ENCODE results near the gene ZBTB20. TPM values are rescaled to one million over a fixed set of nuclear protein-coding genes. Genes with fewer than 3 reads are reported as not detected.

Gene ZBTB20
- polyA plus RNA-seq, 3 donors, result 1.3 to 3.2 (median 2.0) TPM

DNA sequence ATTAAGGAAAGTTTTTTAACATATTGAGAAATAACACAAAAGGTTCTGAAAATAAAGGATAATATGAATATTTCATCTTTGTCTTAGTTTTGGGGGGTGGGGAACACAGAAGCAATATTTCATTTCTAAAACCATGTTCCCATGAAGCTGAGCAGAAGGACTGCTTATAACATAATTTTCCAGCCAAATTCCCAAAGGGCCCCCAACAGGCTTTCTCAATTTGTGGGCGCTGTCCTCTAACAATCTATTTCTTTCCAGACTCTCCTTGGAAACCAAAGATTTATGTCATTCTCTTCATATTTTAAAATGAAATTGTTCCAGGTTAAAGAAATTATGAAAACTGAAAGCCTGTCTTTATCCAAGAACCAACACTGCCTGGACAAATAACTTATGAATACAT is 273.5 kb downstream of the ZBTB20 start:
- intact Hi-C loops (cut with micrococcal nuclease), result no loop called here
- H3K27ac ChIP-seq (ENCODE audit: low read depth in 1 of 2, low read length in 2 of 2), result no peak overlapping the region
- H3K27me3 ChIP-seq (ENCODE audit: control insufficient read depth in 2 of 2, insufficient read depth in 2 of 2, low read length in 2 of 2), result no peaks in the 10 kb centered on the region
- DNase-seq, result no peak
- H3K4me2 ChIP-seq (replicated peaks; ENCODE audit: extremely low read depth, low read length, poor library complexity, severe bottlenecking), result no peak overlapping the region
- no peak overlapping the region for H2AFZ ChIP-seq (ENCODE audit: insufficient read depth, low read depth, low read length, poor library complexity, severe bottlenecking)
- Mint-ChIP-seq H3K27me3 (ENCODE audit: low read depth in 3 of 3) (no peaks in the 10 kb centered on the region), H3K36me3 (no peaks in the 10 kb centered on the region), H3K4me1 (peaks cover 11% of the 10 kb centered on the region), H3K27ac (no peak overlapping the region), H3K9me3 (no peaks in the 10 kb centered on the region), H3K4me3 (no peak overlapping the region)
- TF ChIP-seq, protein P1, sequence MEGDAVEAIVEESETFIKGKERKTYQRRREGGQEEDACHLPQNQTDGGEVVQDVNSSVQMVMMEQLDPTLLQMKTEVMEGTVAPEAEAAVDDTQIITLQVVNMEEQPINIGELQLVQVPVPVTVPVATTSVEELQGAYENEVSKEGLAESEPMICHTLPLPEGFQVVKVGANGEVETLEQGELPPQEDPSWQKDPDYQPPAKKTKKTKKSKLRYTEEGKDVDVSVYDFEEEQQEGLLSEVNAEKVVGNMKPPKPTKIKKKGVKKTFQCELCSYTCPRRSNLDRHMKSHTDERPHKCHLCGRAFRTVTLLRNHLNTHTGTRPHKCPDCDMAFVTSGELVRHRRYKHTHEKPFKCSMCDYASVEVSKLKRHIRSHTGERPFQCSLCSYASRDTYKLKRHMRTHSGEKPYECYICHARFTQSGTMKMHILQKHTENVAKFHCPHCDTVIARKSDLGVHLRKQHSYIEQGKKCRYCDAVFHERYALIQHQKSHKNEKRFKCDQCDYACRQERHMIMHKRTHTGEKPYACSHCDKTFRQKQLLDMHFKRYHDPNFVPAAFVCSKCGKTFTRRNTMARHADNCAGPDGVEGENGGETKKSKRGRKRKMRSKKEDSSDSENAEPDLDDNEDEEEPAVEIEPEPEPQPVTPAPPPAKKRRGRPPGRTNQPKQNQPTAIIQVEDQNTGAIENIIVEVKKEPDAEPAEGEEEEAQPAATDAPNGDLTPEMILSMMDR (IDR thresholded peaks at IDR 0.05), result no peak
- no peaks in the 10 kb centered on the region for H3K79me2 ChIP-seq (ENCODE audit: insufficient read depth, low read length)
- no peaks in the 10 kb centered on the region for H3K36me3 ChIP-seq (replicated peaks in 1 of 2; ENCODE audit: control insufficient read depth in 1 of 2, insufficient read depth in 2 of 2, low read length in 2 of 2)
- H4K20me1 ChIP-seq (ENCODE audit: insufficient read depth, low read length), result no peaks in the 10 kb centered on the region
- H3K4me3 ChIP-seq (replicated peaks in 1 of 3; ENCODE audit: low read depth in 2 of 3, low read length in 3 of 3), result no peak overlapping the region
- peaks cover 0 to 7% of the 10 kb centered on the region in 2 donors for H3K4me1 ChIP-seq (ENCODE audit: control insufficient read depth in 1 of 2, insufficient read depth in 2 of 2, low read length in 2 of 2)
- no peak overlapping the region for H3K9ac ChIP-seq (ENCODE audit: insufficient read depth, low read length, poor library complexity, severe bottlenecking)
- H3K9me3 ChIP-seq (replicated peaks in 1 of 2; ENCODE audit: control insufficient read depth in 1 of 2, insufficient read depth in 1 of 2, low read length in 2 of 2), result no peaks in the 10 kb centered on the region
- 100% methylated on average over 1 of the region's 1 CpG for WGBS (ENCODE audit: insufficient coverage)

DNA sequence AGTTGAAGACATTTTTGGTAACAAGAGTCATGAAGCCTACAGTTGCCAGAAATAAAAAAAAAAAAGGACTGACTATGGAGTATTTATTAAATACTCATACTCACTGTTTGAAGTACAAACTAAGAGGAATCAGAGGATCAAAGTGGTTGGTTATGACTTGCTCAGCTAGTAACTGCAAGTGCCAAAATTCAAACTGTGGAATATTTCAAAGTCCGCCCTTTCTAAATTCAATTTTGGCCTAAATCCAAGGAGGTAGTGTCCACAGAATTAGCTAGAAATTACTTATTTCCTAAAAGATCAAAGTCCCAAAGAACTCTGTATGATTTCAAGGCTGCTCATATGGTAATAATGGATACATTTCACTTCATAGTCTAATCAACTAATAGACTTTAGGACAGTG is 274.5 kb downstream of the ZBTB20 start:
- Histone ChIP-seq H3K36me3 (replicated peaks in 1 of 2; ENCODE audit: control insufficient read depth in 1 of 2, insufficient read depth in 2 of 2, low read length in 2 of 2) (no peaks in the 10 kb centered on the region), H3K27ac (ENCODE audit: low read depth in 1 of 2, low read length in 2 of 2) (no peak overlapping the region), H2AFZ (ENCODE audit: insufficient read depth, low read depth, low read length, poor library complexity, severe bottlenecking) (no peak overlapping the region), H3K4me3 (replicated peaks in 1 of 3; ENCODE audit: low read depth in 2 of 3, low read length in 3 of 3) (no peak overlapping the region), H3K4me2 (replicated peaks; ENCODE audit: extremely low read depth, low read length, poor library complexity, severe bottlenecking) (no peak overlapping the region), H3K27me3 (ENCODE audit: control insufficient read depth in 2 of 2, insufficient read depth in 2 of 2, low read length in 2 of 2) (no peaks in the 10 kb centered on the region), H3K9me3 (replicated peaks in 1 of 2; ENCODE audit: control insufficient read depth in 1 of 2, insufficient read depth in 1 of 2, low read length in 2 of 2) (no peaks in the 10 kb centered on the region), H3K4me1 (ENCODE audit: control insufficient read depth in 1 of 2, insufficient read depth in 2 of 2, low read length in 2 of 2) (peaks cover 0 to 7% of the 10 kb centered on the region in 2 donors), H4K20me1 (ENCODE audit: insufficient read depth, low read length) (no peaks in the 10 kb centered on the region), H3K9ac (ENCODE audit: insufficient read depth, low read length, poor library complexity, severe bottlenecking) (no peak overlapping the region), H3K79me2 (ENCODE audit: insufficient read depth, low read length) (no peaks in the 10 kb centered on the region)
- no peak for DNase-seq
- intact Hi-C loops (cut with micrococcal nuclease), result no loop called here
- Mint-ChIP-seq H3K4me3 (no peak overlapping the region), H3K9me3 (no peaks in the 10 kb centered on the region), H3K27me3 (ENCODE audit: low read depth in 3 of 3) (no peaks in the 10 kb centered on the region), H3K36me3 (no peaks in the 10 kb centered on the region), H3K4me1 (peaks cover 11% of the 10 kb centered on the region), H3K27ac (peak overlapping the region in 1 of 7 donors; percentile 16)
- WGBS (ENCODE audit: insufficient coverage), result no CpG with 5 or more reads among the region's 1 CpG
- TF ChIP-seq, protein P1 (IDR thresholded peaks at IDR 0.05), result no peak

All from CD14-positive monocyte (primary cell).